NK-92 treated with Interleukin-12 subunit alpha and Interleukin-12 subunit beta, amount 100 ng/mL, for 24 hours (cell line): ENCODE measurements around the gene ADGRD1.

Source experiments
- DNase-seq: peaks from one replicate; lab custom pipeline; 2025; lab: John Stamatoyannopoulos, UW

ADGRD1 gene

DNA sequence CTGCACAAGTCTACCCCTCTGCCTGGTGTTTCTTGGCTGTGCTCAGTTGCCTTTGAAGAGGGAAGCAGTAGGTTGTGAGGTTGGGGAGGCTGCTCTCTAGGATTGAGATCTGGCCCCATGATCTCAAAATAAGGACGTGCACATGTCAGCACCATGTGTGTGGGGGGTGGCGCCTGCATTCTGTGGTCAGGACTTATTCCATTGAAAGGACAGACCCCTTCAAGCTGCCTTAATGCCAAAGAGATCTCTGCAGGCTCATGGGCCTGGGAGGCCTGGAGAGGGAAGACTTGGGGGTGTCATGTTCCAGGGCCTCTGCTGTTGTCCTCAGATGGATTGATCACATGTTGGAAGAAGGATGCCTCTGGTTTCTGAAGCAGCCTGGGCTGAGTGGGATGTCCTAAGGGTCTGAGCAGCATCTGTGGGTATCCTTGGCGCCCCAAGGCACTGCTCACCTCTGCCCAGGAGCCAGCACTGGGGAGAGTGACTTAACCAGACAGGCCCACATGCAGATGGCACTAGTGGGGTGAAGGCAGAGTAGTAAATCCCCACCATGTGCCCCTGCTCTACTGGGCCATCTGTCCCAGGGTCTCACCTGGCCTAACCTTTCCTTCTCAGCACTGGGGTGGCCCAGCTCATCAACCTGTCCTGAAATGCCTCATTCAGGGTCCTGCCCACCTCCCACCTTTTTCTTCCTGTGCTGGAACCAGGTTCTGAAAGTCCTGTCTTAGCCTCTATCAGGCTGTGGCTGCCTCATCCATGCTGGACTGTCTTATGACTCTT is 118.9 kb downstream of the ADGRD1 start:
- no peak for DNase-seq

DNA sequence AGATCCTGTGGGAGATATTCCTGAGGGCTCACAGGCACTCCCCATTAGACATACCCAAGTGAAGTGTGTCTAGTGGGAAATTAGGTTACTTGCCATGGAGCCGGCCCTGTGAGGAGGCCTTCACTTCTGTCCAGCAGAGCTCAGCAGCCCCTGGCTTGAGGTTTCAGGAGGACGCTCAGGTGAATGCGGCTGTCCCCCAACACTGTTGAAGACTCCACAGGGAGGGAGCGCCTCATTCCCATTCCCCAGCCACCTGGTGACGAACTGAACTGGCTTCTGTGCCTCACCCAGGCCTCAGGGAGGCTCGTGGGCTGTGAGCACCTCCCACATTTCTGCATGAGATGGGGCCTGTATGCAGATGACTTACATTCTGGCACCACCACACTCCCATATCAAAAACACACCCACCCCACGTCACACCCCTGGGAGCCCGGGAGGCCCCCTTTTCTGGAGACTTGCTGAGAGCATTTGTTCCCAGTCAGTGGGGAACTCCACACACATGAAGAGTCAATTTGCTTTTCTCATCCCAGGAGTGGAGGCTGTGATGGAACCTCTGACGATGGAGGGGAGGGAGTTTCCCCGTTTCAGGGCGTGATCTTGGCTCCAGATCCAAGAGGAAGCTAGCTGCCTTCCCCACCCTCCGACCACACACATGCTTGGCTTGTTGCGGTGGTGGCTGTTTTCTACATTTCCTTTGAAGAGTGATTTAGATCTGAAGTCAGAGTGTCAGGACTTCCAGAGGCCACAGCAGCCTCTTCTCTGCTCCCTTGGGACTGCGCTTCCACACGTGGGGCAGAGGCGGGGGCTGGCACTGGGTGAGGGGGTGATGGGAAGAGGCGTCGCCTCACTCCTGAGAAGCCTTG is 120.7 kb downstream of the ADGRD1 start:
- DNase-seq = no peak

DNA sequence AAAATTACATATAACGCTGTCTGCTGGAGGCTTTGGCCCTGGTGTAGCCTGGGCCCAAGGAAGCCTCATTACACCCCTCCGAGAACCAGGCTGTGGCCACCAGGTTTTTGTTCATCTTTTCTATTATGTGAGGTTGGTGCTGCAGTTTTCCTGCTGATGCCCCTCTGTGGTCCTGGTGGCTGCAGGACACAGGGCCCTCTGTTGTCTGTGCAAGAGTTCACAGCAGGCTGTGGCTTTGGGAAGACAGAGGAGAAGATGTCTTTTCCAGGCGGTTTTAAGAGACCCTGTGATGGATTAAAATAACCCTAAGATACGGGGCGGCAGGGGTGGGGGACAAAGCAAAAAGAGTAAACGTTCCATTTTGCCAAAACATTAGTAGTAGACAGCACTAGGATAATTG is 121.5 kb downstream of the ADGRD1 start:
- no peak for DNase-seq

DNA sequence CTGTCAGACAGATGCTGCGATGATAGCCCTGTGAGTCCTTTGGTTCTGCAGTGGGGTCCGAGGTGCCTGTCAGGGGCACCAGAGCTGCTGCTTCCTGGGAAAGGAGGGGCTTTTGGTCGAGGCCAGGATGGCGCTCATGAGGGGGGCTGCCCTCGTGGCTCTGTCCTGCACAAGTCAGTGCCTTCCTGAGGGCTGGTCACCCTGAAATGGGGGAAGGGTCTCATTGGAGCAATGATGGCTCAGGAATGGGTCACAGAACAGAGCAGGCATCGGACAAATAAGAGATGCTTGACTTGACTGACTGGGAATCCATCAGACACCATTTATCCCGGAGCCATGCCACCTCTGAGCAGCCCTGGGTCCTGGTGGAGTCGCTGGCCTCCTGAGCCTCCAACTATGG is 121.9 kb downstream of the ADGRD1 start:
- DNase-seq = no peak

DNA sequence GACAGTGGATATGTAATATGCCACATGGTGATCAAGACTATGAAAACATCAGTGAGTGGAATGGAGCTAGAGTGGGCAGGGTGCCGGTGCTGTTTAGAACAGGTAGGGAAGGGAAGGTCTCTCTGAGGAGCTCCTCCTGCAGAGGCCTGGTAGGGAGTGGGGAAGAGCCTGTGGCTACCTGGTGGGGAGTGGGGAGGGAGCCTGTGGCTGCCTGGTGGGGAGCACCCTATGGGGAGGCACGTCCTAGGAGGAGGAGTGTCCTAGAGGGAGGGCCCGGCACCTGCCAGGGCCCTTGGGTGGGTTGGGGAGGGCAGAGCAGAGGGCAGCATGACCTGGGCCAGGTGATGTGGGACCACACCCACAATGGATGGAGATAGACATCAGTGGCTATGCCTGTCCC is 122.6 kb downstream of the ADGRD1 start:
- no peak for DNase-seq

DNA sequence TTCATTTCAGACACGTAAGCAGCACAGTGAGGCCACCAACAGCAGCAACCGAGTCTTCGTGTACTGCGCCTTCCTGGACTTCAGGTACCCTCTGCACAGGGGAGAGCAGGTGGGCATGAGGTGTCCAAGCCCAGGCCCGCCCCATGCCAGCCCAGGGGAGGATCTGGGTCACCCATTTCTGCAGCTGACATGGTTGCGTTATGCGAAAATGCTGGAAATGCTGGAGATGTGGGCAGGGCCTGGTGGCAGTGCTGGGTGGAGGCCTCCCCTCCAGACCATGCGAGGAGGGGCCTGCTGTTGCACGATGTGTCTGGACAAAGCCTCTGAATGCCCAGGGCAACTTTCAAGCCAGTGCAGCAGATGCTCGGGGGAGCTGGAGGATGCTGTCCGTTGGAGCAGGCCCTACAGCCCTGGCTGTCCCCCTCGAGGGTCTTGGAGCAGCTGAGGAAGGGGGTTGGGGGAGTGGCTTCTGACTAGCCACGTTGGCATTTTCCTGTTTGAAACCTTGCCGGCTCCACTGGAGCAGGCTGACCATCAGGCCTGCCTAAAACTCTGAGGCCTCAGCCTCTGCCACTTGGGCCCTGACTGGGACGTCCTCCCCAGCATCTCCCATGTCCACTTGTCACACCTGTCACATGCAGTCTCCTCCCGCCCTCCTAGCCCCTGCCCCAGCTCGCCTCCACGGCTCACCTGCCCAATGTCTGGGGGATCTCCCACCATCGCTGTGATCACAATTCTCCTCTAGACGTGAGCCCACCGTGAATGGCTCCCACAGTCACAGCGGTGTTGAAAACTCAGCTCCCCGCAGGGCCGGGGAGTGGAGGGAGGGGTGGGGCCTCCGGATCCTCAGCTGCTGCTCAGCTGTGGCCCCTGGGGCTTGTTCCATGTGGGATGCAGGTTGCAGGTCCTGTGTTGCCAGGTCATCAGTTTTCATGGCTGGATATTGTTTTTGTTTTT is 123.4 kb downstream of the ADGRD1 start:
- no peak for DNase-seq

DNA sequence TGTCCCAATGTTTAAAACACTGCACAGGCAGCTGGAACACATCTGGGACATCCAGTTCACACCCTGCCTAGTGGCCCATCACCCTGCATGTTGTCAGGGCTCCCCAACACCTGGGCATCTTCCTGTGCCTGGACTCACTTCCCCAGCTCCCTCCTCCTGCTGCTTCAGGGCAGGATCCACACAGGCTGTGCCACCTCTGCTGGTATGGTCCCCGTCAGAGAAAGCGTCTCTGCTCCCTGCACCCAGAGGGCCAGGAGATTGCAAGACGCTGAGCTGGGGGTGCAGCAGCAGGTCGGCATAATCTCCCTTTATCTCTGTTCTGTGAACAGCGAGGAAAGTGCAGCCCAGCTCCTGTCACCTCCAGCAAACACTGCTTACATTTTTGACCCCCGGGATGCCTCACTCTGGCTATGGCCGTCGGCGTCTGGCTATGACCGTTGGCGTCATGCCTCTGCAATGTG is 124.3 kb downstream of the ADGRD1 start:
- DNase-seq = no peak

DNA sequence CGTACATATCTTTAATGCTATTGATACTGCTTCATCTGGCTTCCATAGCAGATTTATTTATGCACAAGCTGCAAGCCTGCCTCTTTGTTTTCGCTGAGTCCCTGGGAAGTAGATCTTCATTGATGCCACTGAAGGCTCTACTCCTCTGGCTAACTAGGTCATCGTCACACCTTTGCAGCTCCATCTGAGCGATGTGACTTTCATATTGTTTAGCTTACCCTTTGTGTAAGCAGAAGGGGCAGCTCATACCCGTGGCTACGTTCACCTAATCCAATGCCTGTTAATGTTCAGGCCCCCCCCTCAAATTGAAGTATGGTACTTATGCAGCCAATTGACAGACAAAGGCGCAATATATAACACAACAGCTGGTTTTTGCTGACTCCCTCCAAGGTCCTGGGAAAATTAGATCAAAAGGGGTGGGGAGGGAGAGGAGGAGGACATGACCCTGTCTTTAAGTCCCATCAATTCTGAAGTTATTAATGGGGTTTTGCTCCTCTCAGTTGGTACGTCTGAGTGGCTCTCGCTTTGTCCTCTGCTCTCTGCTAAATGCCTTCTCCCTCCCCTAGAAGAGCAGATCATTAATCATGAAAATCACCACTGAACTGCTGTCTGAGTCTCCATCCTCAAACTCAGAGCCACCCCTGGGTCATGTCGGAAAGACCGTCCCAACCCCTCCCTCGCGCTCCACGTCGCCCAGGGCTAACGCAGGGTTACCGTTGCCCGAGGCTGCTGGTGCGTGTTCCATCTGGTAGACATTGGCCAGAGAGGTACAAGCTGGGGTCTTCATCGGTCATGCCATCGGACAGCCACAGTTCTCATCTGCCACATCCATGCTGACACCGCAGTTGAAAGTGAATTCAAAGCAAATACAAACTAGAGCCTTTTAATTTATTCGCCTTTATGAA is 128.8 kb downstream of the ADGRD1 start:
- no peak for DNase-seq

DNA sequence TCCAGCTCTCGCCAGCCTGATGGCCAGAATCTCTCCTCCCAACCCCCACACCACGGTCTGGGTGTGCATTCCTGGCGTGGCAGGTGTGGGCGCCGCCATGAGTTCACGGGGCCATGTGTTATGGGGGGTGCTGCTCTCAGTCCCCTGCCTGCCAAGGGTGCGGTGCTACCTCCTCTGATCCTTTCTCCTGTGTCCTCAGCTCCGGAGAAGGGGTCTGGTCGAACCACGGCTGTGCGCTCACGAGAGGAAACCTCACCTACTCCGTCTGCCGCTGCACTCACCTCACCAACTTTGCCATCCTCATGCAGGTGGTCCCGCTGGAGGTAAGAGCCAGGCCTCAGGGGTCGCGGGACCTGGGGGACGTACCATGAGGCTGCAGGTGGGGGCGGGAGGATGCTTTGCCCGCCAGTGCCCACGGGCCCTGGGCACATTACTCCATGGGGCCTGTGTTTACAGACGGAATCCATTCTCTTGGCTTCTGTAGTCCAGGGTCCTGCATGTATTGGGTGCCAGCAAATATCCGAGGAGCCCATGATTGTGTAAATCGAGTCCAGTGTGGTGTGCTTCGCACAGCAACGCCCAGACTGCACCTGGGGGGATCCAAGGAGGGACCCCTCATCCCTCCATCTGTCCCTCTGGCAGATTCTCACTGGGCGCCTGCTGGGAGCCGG is 130.8 kb downstream of the ADGRD1 start:
- DNase-seq = no peak

DNA sequence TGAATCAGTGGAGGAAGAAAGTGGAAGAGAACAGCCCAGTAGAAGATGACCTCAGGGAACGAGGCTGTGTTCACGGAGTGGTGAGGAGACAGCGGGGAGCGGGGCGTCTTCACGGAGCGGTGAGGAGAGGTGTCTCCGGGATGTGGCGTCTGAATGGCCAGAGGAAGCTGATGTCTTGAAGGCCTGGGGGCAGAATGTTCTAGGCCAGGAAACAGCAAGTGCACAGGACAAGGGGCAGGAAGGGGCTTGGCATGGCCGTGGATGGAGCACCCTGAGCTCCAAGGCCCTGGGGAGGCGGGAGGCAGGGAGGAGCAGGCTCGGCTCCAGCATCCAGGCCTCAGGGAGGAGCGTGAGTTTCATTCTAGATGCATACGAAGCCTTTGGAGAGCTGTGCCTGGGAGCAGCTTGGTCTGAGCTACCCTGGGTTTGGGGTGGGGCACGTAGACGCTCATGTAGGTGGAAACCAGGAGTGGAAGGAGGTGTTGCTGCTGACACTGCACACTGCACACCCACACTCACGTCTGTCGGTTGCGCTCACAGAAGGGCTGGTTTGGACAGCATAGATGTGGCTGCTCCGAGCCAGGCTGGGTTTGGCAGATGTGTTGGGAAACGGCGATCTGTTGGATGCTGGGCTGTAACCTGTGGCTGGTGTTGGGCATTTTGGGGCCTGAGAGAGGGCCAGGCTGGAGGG is 131.6 kb downstream of the ADGRD1 start:
- DNase-seq = no peak

DNA sequence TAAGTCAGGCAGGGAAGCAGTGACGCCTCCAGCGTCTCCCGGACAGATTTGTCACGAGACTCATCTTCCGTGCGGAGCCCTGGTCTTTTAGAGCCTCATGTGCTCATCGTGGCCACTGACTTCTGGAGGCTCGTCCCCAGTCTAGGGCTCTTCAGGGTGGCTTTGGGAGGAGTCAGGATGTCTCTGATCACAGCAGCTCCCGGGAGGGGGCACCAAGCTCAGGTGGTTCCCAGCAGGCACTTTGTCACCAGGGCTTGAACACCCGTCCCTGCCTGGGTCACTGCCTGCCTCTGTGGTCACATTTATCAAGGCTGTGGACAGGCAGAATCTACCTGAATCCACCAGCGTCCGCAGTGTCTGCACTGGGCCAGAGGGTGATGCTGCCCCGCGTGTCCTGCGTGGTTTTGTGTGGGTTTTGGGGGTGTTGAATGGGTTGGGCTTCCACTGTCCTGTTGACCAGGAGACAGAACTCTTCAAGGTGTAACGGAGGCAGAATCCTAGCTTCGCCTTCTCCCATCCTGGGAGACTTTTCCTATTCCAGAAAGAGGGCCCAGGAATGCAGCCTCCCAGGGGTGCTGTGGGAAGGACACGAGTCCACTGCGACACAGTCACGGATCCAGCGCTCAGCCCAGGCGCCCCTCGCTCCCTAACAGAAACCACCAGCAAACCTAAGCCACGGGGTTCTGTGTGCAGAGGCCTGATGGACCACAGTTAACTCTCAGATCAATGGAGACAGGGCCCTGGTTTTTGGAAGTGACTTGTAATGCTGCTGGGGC is 132.3 kb downstream of the ADGRD1 start:
- DNase-seq = no peak

DNA sequence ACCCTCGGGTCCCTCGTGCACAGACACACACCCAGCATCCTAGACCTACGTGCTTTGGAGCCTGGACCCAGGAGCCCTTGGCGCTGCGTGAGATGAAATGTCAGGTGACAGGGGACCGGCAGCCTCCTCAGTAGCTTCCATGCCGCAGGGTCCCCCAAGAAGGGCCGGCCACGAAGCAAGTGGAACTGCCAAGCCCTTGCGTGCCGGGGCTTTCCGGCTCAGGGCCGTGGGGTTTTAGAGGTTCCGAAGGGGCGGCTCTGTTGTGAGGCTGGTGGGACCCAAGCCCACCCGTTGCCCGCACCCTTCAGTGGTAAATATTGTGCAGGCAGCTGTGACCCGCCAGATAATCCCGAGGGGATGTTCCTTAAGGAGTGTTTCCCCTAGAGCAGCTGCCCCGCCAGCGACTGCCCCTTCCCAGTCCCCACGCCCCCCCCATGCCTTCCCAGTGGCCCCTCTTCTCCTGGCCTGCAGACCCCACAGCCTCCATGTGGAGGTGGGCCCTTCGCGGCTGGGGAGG is 133.7 kb downstream of the ADGRD1 start:
- DNase-seq = no peak

DNA sequence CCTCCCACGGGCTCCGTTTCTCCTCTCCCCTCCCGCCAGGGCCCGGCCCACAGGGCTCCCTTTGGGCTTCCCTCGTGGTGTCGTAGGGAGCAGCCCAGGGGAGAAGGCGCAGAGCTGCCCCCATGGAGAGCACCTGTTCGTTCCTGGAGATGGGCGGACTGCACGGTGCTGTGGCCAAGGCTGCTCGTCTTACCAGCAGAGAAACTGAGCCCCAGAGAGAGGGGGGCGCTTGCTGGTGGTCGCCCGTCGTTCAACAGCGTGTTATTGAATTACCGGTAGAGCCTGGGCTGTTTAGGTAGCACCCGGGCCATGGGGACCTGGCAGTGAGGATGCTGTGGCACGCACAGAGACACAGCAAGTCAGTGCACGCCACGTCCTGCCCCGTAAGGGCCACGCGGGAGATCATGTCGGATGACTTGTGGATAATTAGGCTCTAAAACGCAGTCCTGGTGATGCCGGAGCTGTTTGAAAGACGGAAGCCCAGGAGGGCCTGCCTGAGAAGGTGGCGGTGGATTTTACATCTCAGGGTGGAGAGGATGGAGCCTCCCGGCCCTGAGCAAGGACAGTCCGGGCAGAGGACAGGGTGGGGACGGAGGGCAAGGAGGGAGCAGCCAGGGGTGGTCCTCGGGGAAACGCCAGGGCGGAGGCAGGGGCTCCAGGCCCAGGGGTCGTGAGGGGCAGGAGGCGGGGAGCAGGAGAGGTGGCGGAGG is 134.4 kb downstream of the ADGRD1 start:
- no peak for DNase-seq

DNA sequence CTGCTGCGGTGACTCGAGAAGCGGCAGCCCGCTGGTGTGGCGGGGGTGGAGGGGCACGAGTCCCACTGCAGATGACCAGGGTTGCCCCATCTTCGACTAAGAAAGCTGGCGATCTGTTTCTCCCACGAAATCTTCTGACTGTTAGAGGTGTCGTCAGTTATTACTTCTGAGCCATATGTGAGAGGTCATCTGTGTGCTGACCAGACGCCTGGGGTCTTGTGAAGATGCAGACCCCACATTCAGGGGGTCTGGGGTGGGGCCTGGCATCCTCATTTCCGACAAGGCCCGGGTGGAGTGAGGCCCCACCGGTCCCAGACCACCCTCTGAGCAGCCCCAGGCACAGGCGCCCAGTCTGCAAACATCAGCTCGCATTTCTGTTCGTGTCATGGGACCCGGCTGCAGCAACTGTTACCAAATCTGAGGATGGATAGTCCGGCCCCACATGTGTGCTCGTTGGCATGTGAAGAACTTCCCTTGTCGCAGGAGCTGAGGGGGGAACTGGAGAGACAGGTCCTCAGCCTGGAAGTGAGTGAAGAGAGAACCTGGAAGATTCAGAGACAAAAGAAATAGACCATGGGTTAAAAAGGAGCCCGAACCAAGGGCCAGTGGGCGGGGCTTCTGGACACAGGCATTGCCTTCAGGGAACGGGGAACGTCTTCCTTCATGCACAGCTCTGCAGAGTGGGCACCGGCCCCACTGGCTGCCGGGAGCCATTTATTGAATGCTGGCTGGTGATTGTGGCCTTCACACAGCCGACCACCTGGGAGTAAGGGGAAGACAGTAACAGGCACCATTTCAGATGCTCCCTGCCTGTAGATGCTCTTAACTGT is 135.2 kb downstream of the ADGRD1 start:
- no peak for DNase-seq

DNA sequence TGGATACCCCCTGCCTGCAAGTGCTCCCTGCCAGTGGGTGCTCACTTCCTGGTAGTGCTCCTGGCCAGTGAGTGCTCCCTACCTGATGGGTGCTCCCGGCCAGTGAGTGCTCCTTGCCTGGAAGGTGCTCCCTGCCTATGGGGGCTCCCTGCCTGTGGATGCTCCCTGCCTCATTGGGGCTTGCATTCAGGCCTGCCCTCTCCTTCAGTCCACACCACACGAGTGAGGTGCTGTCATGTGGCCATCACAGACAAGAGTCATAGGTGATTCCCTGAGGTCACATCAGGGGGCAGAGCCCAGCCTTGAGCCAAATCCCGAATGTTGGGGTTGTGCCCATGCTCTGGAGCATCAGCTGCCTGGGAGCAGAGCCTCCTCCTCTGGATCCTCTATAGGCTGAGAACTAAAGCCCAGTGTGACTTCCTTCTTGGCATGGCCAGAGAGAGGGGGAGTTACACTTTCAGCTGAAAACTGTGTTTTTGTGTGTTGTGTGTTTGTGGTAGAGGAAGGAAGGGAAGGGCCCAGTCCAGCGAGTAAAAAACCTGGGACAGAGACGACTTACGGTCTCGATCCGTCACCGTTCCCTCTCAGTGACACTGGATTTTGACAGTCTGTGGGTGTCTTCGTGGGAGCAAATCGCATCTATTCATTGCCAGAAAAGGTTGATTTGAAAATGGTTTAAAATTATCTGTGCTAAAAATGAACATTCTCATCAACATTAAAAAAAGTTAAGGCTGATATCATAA is 136.0 kb downstream of the ADGRD1 start:
- DNase-seq = no peak
